HG02870 (cell line): ENCODE measurements around the gene TMBIM6.
"Not testable (repeated sequence)": the region's sequence is repeated elsewhere in the genome, so short reads cannot be mapped to it uniquely, and the experiment has no call there.

Source experiments
- ATAC-seq: cut with Tn5 transposase; IDR thresholded peaks from one replicate; pipeline ENCODE4 v1.9.1; 2021; ENCODE audit warnings: mild to moderate bottlenecking, moderate library complexity; ENCODE audit not compliant: unreplicated experiment

TMBIM6 gene

GRCh38 chr12:49773102-49773501 is 31.7 kb downstream of the TMBIM6 start:
- ATAC-seq = not testable (repeated sequence)

- ATAC-seq = no peak
These were observed 35.1 kb downstream of the TMBIM6 start for GRCh38 chr12:49776413-49776812.

- ATAC-seq = no peak
These were observed 35.5 kb downstream of the TMBIM6 start for GRCh38 chr12:49776858-49777257.

GRCh38 chr12:49777341-49777740 is 36.0 kb downstream of the TMBIM6 start:
- ATAC-seq = no peak

- no peak for ATAC-seq
These were observed 36.7 kb downstream of the TMBIM6 start for GRCh38 chr12:49777800-49778748.

GRCh38 chr12:49779581-49779980 is 38.2 kb downstream of the TMBIM6 start:
- ATAC-seq = no peak

GRCh38 chr12:49780914-49781313 is 39.6 kb downstream of the TMBIM6 start:
- ATAC-seq = not testable (repeated sequence)

GRCh38 chr12:49783917-49784676 is 42.7 kb downstream of the TMBIM6 start:
- ATAC-seq = no peak

- ATAC-seq = no peak
These were observed 43.5 kb downstream of the TMBIM6 start for GRCh38 chr12:49784756-49785409.

GRCh38 chr12:49787672-49788071 is 46.3 kb downstream of the TMBIM6 start:
- ATAC-seq = no peak

GRCh38 chr12:49789992-49790391 is 48.6 kb downstream of the TMBIM6 start:
- no peak for ATAC-seq

GRCh38 chr12:49790741-49791555 is 49.6 kb downstream of the TMBIM6 start:
- no peak for ATAC-seq

GRCh38 chr12:49791700-49792099 is 50.3 kb downstream of the TMBIM6 start:
- ATAC-seq = no peak

GRCh38 chr12:49792181-49792970 is 51.0 kb downstream of the TMBIM6 start:
- no peak for ATAC-seq

- no peak for ATAC-seq
These were observed 51.7 kb downstream of the TMBIM6 start for GRCh38 chr12:49792976-49793580.

GRCh38 chr12:49793620-49794019 is 52.3 kb downstream of the TMBIM6 start:
- ATAC-seq = no peak

GRCh38 chr12:49794021-49794420 is 52.7 kb downstream of the TMBIM6 start:
- ATAC-seq = no peak

- no peak for ATAC-seq
These were observed 53.7 kb downstream of the TMBIM6 start for GRCh38 chr12:49794811-49795653.
